Colon (tissue), 2 donors: Measurements from ENCODE around the gene PIGP.
"Not testable (repeated sequence)": the region's sequence is repeated elsewhere in the genome, so short reads cannot be mapped to it uniquely, and the experiment has no call there.

Experiments used
- FAIRE-seq: peaks from 2 replicates; lab custom pipeline; 2012; peaks lifted over from hg19 to GRCh38; lab: Jason Lieb, UNC
- donor health status: control.
- donor health status: control.

The PIGP gene

DNA sequence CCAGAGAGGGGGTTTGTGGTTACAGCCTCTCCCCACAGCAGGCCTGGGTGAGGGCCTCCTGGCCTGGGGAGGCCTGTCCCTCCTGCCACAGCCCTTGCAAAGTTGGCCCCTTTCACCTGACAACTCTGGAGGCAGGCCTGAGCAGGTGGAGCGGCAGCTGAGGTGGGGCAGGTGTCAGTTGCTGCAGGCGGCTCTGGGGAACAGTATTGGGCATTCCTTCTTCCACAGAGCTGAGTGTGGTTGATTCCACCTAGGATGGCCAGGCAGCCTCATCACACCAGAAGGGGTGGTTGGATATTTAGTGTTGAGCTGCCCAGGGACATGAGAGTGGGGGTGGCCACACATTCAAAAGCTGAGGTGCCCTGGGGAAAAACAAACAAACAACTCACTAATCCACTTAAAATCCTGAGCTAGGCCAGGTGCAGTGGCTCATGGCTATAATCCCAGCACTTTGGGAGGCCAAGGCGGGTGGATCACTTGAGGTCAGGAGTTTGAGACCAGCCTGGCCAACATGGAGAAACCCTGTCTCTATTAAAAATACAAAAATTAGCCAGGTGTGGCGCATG lies 31.1 kb downstream of the PIGP start:
- FAIRE-seq, result no peak

DNA sequence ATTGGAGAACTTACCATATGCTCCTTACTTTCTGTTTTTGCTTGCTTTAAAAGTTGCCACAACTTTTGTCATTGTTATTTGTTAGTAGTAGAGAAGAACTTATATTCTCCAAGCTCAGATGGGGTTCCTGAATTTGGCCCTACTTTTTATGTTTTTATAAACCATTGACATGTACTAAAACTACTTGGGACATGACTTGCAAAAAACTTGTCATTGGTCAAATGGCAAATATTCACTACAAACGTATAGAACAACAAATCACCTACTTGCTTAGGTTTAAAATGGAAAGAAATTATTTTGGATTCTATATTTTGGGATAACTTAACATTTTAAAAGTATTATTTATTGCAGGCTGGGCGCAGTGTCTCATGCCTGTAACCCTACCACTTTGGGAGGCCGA lies 32.7 kb downstream of the PIGP start:
- no peak for FAIRE-seq

DNA sequence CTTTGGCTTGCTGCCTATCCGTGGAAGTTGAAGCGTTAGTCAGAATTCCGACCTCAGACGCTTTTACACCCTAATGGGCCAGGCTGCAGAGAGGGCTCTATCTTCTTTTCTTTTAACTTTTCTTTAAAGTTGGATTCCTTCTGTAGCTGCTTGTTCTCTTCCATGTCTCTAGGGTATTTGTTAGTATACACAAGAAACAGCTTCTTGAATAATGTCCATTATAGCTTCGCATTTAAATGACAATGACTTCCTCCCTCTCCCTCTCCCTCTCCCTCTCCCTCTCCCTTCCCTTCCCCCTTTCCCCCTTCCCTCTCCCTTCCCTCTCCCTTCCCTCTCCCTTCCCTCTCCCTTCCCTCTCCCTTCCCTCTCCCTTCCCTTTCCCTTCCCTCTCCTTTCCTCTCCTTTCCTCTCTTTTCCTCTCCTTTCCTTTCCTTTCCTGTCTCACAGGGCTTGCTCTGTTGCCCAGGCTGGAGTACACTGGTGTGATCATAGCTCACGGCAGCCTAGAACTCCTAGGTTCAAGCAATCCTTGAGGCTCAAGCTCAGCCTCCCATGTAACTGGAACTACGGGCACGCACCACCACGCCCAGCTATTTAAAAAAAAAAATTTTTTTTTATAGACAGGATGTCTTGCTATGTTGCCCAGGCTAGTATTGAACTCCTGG lies 33.3 kb downstream of the PIGP start:
- FAIRE-seq, result no peak

DNA sequence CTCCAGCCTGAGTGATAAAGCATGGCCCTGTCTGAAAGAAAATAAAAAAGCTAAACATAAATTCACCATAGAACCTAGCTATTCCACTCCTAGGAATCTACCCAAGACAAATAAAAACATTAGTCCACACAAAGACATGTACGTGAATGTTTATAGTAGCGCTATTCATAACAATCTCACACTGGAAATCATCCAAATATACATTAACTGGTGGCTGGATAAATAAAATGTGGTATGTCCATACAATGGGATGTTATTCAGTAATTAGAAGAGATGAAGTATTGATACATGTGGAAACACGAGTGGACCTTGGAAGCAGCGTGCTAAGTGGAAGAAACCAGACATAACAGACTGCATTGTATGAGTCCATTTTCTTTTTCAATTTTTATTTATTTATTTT lies 36.7 kb downstream of the PIGP start:
- FAIRE-seq, result no peak

DNA sequence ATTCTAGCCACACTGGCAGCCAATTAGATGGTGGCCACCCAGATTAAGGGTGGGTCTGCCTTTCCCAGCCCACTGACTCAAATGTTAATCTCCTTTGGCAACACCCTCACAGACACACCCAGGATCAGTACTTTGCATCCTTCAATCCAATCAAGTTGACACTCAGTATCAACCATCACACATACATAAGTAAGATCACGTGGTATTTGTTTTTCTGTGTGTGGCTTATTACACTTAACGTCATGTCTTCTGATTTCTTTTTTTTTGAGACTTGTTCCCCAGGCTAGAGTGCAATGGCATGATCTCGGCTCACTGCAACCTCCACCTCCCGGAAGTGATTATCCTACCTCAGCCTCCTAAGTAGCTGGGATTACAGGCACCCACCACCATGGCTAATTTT lies 38.5 kb downstream of the PIGP start:
- not testable (repeated sequence) for FAIRE-seq

DNA sequence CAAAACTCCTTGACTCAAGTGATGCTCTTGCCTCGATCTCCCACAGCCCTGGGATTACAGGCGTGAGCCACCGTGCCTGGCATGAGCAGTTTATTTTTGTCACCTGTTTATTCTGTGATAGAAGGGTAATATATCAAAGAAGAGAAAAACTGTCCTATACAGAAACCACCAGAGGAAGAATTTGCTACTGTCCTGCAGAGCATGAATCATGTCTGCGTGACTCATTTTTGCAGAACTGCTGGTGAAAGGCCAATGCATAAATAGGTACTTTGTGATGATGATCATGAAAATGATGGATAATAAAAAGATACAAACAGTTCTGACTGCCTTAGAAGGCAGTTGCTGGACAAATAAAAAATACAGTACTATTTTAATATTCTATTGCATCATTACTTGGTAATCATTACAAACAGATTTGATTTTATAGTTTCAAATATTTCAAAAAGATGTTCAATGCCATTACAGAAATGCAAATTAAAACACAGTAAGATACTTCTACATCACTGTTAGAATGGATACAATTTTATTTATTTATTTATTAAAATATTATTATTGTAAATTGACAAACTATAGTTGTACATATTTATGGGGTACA lies 39.9 kb downstream of the PIGP start:
- FAIRE-seq, result no peak

DNA sequence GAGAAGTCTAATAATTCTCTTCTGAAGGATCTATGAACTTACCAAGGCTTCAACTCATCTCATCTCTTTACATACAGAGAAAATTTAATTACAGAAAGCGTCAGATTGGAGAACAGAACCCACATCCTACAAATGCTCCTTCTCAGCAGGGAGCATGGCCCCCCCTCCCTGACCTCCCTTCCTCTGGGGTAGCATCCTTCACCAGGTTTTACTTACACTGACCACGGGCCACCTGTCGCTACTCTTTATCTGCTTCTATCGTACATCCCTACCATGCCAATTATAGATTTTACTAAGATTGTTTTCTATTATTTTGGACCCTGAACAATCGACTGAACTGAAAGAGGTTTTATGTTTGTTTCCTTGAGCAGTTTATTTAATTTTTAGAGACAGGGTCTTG lies 40.6 kb downstream of the PIGP start:
- no peak for FAIRE-seq

DNA sequence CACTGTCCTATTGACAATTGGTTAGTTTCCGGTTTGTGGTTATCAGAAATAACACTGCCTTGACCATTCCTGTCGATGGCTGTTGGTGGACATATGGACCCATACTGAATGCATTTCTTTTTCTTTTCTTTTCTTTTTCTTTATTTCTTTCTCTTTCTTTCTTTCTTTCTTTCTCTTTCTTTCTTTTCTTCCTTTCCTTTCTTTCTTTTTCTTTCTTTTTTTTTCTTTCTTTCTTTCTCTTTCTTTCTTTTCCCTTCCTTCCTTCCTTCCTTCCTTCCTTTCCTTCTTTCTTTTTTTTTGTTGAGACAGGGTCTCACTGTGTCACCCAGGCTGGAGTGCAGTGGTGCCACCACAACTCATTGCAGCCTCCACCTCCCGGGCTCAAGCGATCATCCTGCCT lies 42.0 kb downstream of the PIGP start:
- no peak for FAIRE-seq

DNA sequence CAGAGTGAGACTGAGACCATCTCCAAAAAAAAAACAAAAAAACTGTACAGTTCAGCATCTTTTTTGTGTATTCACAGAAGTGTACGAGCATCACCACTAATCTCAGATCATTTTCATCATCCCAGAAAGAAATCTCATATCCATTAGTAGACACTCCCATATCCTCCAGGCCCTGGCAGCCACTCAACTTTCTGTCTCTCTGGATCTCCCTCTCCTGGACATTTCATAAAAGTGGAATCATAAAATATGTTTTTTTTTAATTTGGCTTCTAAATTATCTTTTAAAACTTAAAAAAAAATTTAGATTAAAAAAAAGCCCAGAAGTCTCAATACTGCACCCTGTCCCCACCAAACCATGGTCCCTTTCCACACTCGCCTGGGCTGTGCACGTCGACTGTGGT lies 44.3 kb downstream of the PIGP start:
- no peak for FAIRE-seq

DNA sequence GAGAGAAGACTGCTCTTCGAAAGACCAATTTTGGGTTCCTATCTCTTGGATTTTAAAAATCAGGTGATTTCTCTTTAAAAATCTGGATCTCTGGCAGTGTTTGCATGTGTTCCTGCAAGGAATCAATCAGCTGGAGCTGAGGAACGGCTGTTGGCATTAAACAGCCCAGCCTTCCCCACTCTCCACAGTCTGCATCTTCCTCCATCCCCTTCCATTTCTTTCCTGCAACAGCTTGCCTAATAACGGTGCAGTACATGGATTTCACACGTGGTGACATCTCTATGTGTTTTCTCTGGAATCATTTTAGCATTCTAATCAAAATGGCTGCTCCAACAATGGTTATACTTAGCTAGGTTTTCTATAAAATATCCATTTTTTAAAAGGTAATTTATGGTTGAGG lies 46.4 kb downstream of the PIGP start:
- FAIRE-seq, result no peak

DNA sequence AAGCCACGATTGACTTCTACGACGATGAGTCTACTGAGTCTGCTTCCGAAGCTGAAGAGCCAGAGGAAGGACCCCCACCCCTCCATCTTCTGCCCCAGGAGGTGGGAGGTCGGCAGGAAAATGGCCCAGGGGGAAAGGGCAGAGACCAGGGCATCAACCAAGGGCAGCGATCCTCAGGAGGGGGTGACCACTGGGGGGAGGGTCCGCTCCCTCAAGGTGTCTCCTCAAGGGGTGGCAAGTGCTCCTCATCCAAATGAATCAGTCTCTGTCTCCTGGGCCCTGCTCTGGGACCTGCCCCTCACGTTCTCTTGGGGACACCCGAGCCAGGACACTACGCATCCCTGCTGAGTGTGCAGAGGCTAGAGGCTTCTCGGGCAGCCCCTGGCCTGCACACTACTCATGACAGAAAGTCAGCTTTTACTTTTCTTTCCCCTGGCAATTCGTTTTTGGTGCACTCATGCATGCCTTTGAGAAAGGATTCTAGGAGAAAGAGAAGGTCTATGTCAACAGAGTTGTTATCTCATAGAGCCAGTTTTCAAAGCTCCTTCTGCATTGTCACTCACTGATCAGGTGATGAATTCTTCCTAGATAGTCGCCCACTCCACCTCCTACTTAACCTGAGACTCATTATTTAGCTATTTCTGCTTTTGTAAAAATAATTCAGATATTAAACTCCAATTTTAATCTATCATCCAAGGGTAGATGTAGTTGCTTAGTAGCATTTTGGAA lies 54.8 kb downstream of the PIGP start:
- FAIRE-seq, result no peak
